Stomach (tissue), 4 donors: ENCODE data around the gene C10orf71.

Experiments
- CTCF ChIP-seq, 7 experiments: fragments of 450-650 bp in 4 of 7; fragments of 200-600 bp in 3 of 7; sonication (generic) in 3 of 7; IDR thresholded peaks; one replicate each; pipeline ENCODE4 v1.5.1; 2016 to 2019; ENCODE audit warnings: antibody characterized with exemption in 7 of 7, control low read depth in 2 of 7, mild to moderate bottlenecking in 1 of 7
- POLR2AphosphoS5 ChIP-seq, 3 donors: sonication (generic); formaldehyde crosslinking; IDR thresholded peaks; one replicate each; pipeline ENCODE4 v1.6.1; 2016; ENCODE audit warnings: antibody characterized with exemption in 3 of 3

DNA sequence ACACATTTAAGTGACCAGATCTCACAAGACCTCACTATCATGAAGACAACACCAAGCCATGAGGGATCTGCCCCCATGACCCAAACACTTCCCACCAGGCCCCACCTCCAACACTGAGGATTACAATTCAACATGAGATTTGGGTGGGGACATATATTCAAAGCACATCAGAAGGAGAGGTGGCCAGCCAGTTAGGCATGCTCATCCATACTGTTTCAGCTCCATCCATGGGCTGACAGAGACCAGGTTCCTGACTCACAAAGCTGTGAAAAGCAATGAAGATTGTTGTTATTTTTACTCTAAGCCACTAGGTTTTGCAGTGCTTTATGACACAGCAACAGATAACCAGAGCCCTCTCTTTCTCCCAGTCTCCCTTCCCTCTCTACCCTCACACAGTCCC lies 36.0 kb downstream of the C10orf71 start:
- TF ChIP-seq CTCF (IDR thresholded peaks at IDR 0.05) (no peak), POLR2AphosphoS5 (IDR thresholded peaks at IDR 0.05) (no peak)
